Effector memory CD4-positive, alpha-beta T cell (primary cell): ENCODE measurements around the gene PCDHA1.
"Not testable (repeated sequence)": the region's sequence is repeated elsewhere in the genome, so short reads cannot be mapped to it uniquely, and the experiment has no call there.

Experiments
- DNase-seq, 3 donors: peaks; one replicate each; pipeline ENCODE4 v3.0.0-alpha.2; 2020
- H3K27ac ChIP-seq: 2 replicates; pipeline ENCODE4 v1.7.0; 2013; ENCODE audit warnings: mild to moderate bottlenecking, low read length, moderate library complexity; ENCODE audit not compliant: insufficient read depth, poor library complexity, severe bottlenecking
- H3K27me3 ChIP-seq: replicated peaks from 2 replicates; pipeline ENCODE4 v1.7.0; 2013; ENCODE audit warnings: mild to moderate bottlenecking, low read length; ENCODE audit not compliant: insufficient read depth, control insufficient read depth, poor library complexity, severe bottlenecking
- H3K36me3 ChIP-seq: 2 replicates; pipeline ENCODE4 v1.7.0; 2013; ENCODE audit warnings: mild to moderate bottlenecking, low read length, moderate library complexity; ENCODE audit not compliant: control insufficient read depth, insufficient read depth
- H3K4me1 ChIP-seq: 2 replicates; pipeline ENCODE4 v1.7.0; 2013; ENCODE audit warnings: low read length, mild to moderate bottlenecking; ENCODE audit not compliant: control insufficient read depth, insufficient read depth, poor library complexity, severe bottlenecking
- H3K4me3 ChIP-seq: 2 replicates; pipeline ENCODE4 v1.7.0; 2013; ENCODE audit warnings: low read length, low read depth, mild to moderate bottlenecking; ENCODE audit not compliant: insufficient read depth, poor library complexity, severe bottlenecking
- H3K9me3 ChIP-seq: 2 replicates; pipeline ENCODE4 v1.7.0; 2013; ENCODE audit warnings: mild to moderate bottlenecking, low read length, moderate library complexity; ENCODE audit not compliant: control insufficient read depth

The PCDHA1 gene

GRCh38 chr5:140833993-140834392 lies 48.1 kb downstream of the PCDHA1 start, which contains the start of gene PCDHA7:
Gene PCDHA7 (plus strand): TSS chr5:140834269. CDS start chr5:140834384, 115 bp downstream.
- DNase-seq = no peak
- H3K36me3 ChIP-seq = no peaks in the 10 kb centered on the region
- H3K4me3 ChIP-seq = no peak within 1 kb of the TSS
- no peak within 1 kb of the TSS for H3K27ac ChIP-seq
- no peaks in the 10 kb centered on the region for H3K9me3 ChIP-seq
- no peaks in the 10 kb centered on the region for H3K27me3 ChIP-seq
- no peaks in the 10 kb centered on the region for H3K4me1 ChIP-seq

GRCh38 chr5:140834439-140835008 lies 48.6 kb downstream of the PCDHA1 start:
- DNase-seq, H3K27me3 ChIP-seq, H3K9me3 ChIP-seq, H3K4me3 ChIP-seq, H3K36me3 ChIP-seq, H3K27ac ChIP-seq, H3K4me1 ChIP-seq: not testable (repeated sequence)

- Histone ChIP-seq H3K36me3 (no peaks in the 10 kb centered on the region), H3K9me3 (no peaks in the 10 kb centered on the region), H3K4me3 (no peak overlapping the region), H3K4me1 (no peaks in the 10 kb centered on the region), H3K27ac (no peak overlapping the region), H3K27me3 (no peaks in the 10 kb centered on the region)
- no peak for DNase-seq
These were observed 49.9 kb downstream of the PCDHA1 start for GRCh38 chr5:140835622-140836510.

GRCh38 chr5:140840978-140841962 lies 55.3 kb downstream of the PCDHA1 start, which contains the start of gene PCDHA8:
Gene PCDHA8 (plus strand): TSS chr5:140841187. CDS start chr5:140841322, 135 bp downstream.
- no peaks in the 10 kb centered on the region for H3K27me3 ChIP-seq
- no peaks in the 10 kb centered on the region for H3K4me1 ChIP-seq
- no peaks in the 10 kb centered on the region for H3K36me3 ChIP-seq
- no peak for DNase-seq
- no peaks in the 10 kb centered on the region for H3K9me3 ChIP-seq
- no peak within 1 kb of the TSS for H3K27ac ChIP-seq
- H3K4me3 ChIP-seq = no peak within 1 kb of the TSS

GRCh38 chr5:140842798-140843733 lies 57.1 kb downstream of the PCDHA1 start:
- no peaks in the 10 kb centered on the region for H3K27me3 ChIP-seq
- H3K9me3 ChIP-seq = no peaks in the 10 kb centered on the region
- no peak for DNase-seq
- H3K4me1 ChIP-seq = no peaks in the 10 kb centered on the region
- no peaks in the 10 kb centered on the region for H3K36me3 ChIP-seq
- H3K4me3 ChIP-seq = no peak overlapping the region
- H3K27ac ChIP-seq = no peak overlapping the region

GRCh38 chr5:140848139-140849102 lies 62.5 kb downstream of the PCDHA1 start, which contains the start of gene PCDHA9:
Gene PCDHA9 (plus strand): TSS chr5:140848382. CDS start chr5:140848496, 114 bp downstream.
- H3K9me3 ChIP-seq = not testable (repeated sequence)

GRCh38 chr5:140849831-140850634 lies 64.1 kb downstream of the PCDHA1 start:
- not testable (repeated sequence) for H3K27me3 ChIP-seq, DNase-seq, H3K36me3 ChIP-seq, H3K9me3 ChIP-seq, H3K4me3 ChIP-seq, H3K4me1 ChIP-seq, H3K27ac ChIP-seq

More at GRCh38 chr5:140848139-140849102, 62.5 kb downstream of the PCDHA1 start, which contains the start of gene PCDHA9:
- H3K27me3 ChIP-seq, H3K36me3 ChIP-seq, H3K27ac ChIP-seq, H3K4me3 ChIP-seq, H3K4me1 ChIP-seq, DNase-seq: not testable (repeated sequence)
